RWPE1 (cell line): ENCODE results near the gene MAP3K10.
"Not testable (repeated sequence)": the region's sequence is repeated elsewhere in the genome, so short reads cannot be mapped to it uniquely, and the experiment has no call there.

Source experiments
- CTCF ChIA-PET: fragments of 350-600 bp; sonication (Branson Sonifier 250); formaldehyde crosslinking; extraction: SDS; loops from one replicate; lab custom pipeline; 2021; lab: Yijun Ruan, JAX
- POLR2A ChIA-PET: fragments of 400-600 bp; formaldehyde crosslinking; extraction: SDS; loops from one replicate; lab custom pipeline; 2020; ENCODE audit warnings: antibody characterized with exemption; ENCODE audit not compliant: low non-redundant PET; lab: Yijun Ruan, JAX
- DNase-seq: peaks from one replicate; pipeline ENCODE4 v3.0.0; 2012; ENCODE audit warnings: low spot score
- H3K27ac ChIP-seq: fragments of 450-650 bp; 2 replicates; pipeline ENCODE4 v1.5.1; 2017
- CTCF ChIP-seq: fragments of 450-650 bp; conservative IDR thresholded peaks from 2 replicates; pipeline ENCODE4 v1.5.1; 2017; ENCODE audit warnings: low read depth, mild to moderate bottlenecking

Gene MAP3K10

GRCh38 chr19:40216777-40217026, 25.5 kb downstream of the MAP3K10 start:
- ChIA-PET POLR2A (no interaction called here), CTCF (interaction anchor here (0.9 kb wide), 1 partner anchor 77 kb away, joined by 5 read pairs; no protein-coding TSS in a partner anchor)
- DNase-seq = no peak
- no peak overlapping the region for H3K27ac ChIP-seq
- no peak for TF ChIP-seq CTCF

GRCh38 chr19:40217027-40217810, 26.0 kb downstream of the MAP3K10 start:
- ChIA-PET CTCF (interaction anchor here (0.7 to 0.9 kb wide), 3 partner anchors 59 to 111 kb away, joined by 3 to 5 read pairs (median 4); no protein-coding TSS in a partner anchor), POLR2A (no interaction called here)
- TF ChIP-seq CTCF = peak; percentile 26; the same call in 1 of the 2 replicates
- DNase-seq = no peak
- no peak overlapping the region for H3K27ac ChIP-seq

GRCh38 chr19:40217934-40218890, 27.0 kb downstream of the MAP3K10 start, which contains the start of gene TTC9B:
TTC9B (minus strand) TSS chr19:40218384; CDS start chr19:40218381, 3 bp downstream.
- ChIA-PET CTCF (interaction anchor here (0.7 kb wide), 1 partner anchor 60 kb away, joined by 3 read pairs; no protein-coding TSS in a partner anchor), POLR2A (no interaction called here)
- H3K27ac ChIP-seq = no peak within 1 kb of the TSS
- DNase-seq = no peak
- TF ChIP-seq CTCF = no peak

GRCh38 chr19:40219029-40219428, 27.8 kb downstream of the MAP3K10 start:
- CTCF ChIA-PET, DNase-seq, H3K27ac ChIP-seq, POLR2A ChIA-PET: not testable (repeated sequence)

GRCh38 chr19:40219721-40220276, 28.6 kb downstream of the MAP3K10 start:
- no peak for TF ChIP-seq CTCF
- H3K27ac ChIP-seq = no peak overlapping the region
- ChIA-PET POLR2A (no interaction called here), CTCF (interaction anchor here (0.7 kb wide), 1 partner anchor 80 kb away, joined by 5 read pairs; no protein-coding TSS in a partner anchor)
- DNase-seq = peak; percentile 82

GRCh38 chr19:40220674-40221073, 29.4 kb downstream of the MAP3K10 start:
- ChIA-PET POLR2A (no interaction called here), CTCF (interaction anchor here (0.6 kb wide), 2 partner anchors 19 to 73 kb away, joined by 3 to 4 read pairs; no protein-coding TSS in a partner anchor)
- DNase-seq = no peak
- no peak overlapping the region for H3K27ac ChIP-seq
- no peak for TF ChIP-seq CTCF
